H9 (cell line): ENCODE measurements around the gene IRX2. TPM values are rescaled to one million over a fixed set of nuclear protein-coding genes. Genes with fewer than 3 reads are reported as not detected.

Experiments
- DNase-seq: peaks from one replicate; pipeline ENCODE4 v3.0.0-alpha.2; 2017
- H2AFZ ChIP-seq: one replicate; pipeline ENCODE4 v1.6.1; 2013; ENCODE audit warnings: mild to moderate bottlenecking, low read length, control low read depth, moderate library complexity
- H2AK5ac ChIP-seq: 2 replicates; pipeline ENCODE4 v1.6.1; 2013; ENCODE audit warnings: low read length, control low read depth, mixed read lengths; ENCODE audit not compliant: insufficient read length
- H2BK120ac ChIP-seq: one replicate; pipeline ENCODE4 v1.6.1; 2013; ENCODE audit warnings: low read depth, mild to moderate bottlenecking, low read length, control low read depth, inconsistent platforms; ENCODE audit not compliant: poor library complexity, severe bottlenecking
- H2BK12ac ChIP-seq: 2 replicates; pipeline ENCODE4 v1.6.1; 2013; ENCODE audit warnings: low read length, control low read depth, mixed read lengths, low read depth; ENCODE audit not compliant: insufficient read length
- H2BK15ac ChIP-seq: 2 replicates; pipeline ENCODE4 v1.6.1; 2013; ENCODE audit warnings: low read depth, low read length, control low read depth
- H2BK20ac ChIP-seq: one replicate; pipeline ENCODE4 v1.6.1; 2013; ENCODE audit warnings: low read depth, mild to moderate bottlenecking, low read length, control low read depth, inconsistent platforms; ENCODE audit not compliant: poor library complexity, severe bottlenecking
- H2BK5ac ChIP-seq: 2 replicates; pipeline ENCODE4 v1.6.1; 2013; ENCODE audit warnings: low read length, control low read depth, mixed read lengths; ENCODE audit not compliant: insufficient read length
- H3K14ac ChIP-seq: 2 replicates; pipeline ENCODE4 v1.6.1; 2013; ENCODE audit warnings: low read length, control low read depth; ENCODE audit not compliant: insufficient read depth
- H3K18ac ChIP-seq: 2 replicates; pipeline ENCODE4 v1.6.1; 2013; ENCODE audit warnings: low read depth, mild to moderate bottlenecking, mixed read lengths, low read length, control low read depth; ENCODE audit not compliant: insufficient read length
- H3K23ac ChIP-seq: 2 replicates; pipeline ENCODE4 v1.6.1; 2013; ENCODE audit warnings: low read length, control low read depth, mixed read lengths, low read depth; ENCODE audit not compliant: insufficient read length
- H3K23me2 ChIP-seq: 2 replicates; pipeline ENCODE4 v1.6.1; 2013; ENCODE audit warnings: low read depth, mild to moderate bottlenecking, mixed read lengths, low read length, control low read depth; ENCODE audit not compliant: insufficient read length, poor library complexity, severe bottlenecking
- H3K27ac ChIP-seq: 2 replicates; pipeline ENCODE4 v1.5.1; 2013; ENCODE audit warnings: low read length, control low read depth, mixed read lengths, low read depth; ENCODE audit not compliant: insufficient read length
- H3K27me3 ChIP-seq: 2 replicates; pipeline ENCODE4 v1.6.1; 2013; ENCODE audit warnings: low read length, control low read depth, inconsistent platforms; ENCODE audit not compliant: insufficient read depth
- H3K4ac ChIP-seq: 2 replicates; pipeline ENCODE4 v1.6.1; 2013; ENCODE audit warnings: low read depth, mild to moderate bottlenecking, control low read depth, inconsistent platforms, low read length, moderate library complexity
- H3K4me1 ChIP-seq: 2 replicates; pipeline ENCODE4 v1.6.1; 2013; ENCODE audit warnings: low read length, control low read depth, inconsistent platforms; ENCODE audit not compliant: insufficient read depth
- H3K4me2 ChIP-seq: 2 replicates; pipeline ENCODE4 v1.6.1; 2013; ENCODE audit warnings: low read length, control low read depth, mixed read lengths; ENCODE audit not compliant: insufficient read length, insufficient read depth
- H3K56ac ChIP-seq: 2 replicates; pipeline ENCODE4 v1.6.1; 2013; ENCODE audit warnings: low read depth, mild to moderate bottlenecking, mixed read lengths, low read length, control low read depth; ENCODE audit not compliant: insufficient read length
- H3K79me1 ChIP-seq: 2 replicates; pipeline ENCODE4 v1.6.1; 2013; ENCODE audit warnings: low read depth, mild to moderate bottlenecking, moderate library complexity, low read length, control low read depth, inconsistent platforms; ENCODE audit not compliant: insufficient read depth, poor library complexity, severe bottlenecking
- H3K79me2 ChIP-seq: 2 replicates; pipeline ENCODE4 v1.6.1; 2013; ENCODE audit warnings: low read length, control low read depth, inconsistent platforms; ENCODE audit not compliant: insufficient read depth
- H3K9ac ChIP-seq: 2 replicates; pipeline ENCODE4 v1.6.1; 2013; ENCODE audit warnings: low read length, control low read depth, mixed read lengths; ENCODE audit not compliant: insufficient read length; ENCODE audit errors: extremely low read depth
- H3K9me3 ChIP-seq: one replicate; pipeline ENCODE4 v1.6.1; 2013; ENCODE audit warnings: low read depth, low read length, inconsistent platforms; ENCODE audit not compliant: control insufficient read depth
- H3T11ph ChIP-seq: one replicate; pipeline ENCODE4 v1.6.1; 2013; ENCODE audit warnings: mild to moderate bottlenecking, low read length, control low read depth, inconsistent platforms
- H4K20me1 ChIP-seq: one replicate; pipeline ENCODE4 v1.6.1; 2013; ENCODE audit not compliant: control insufficient read depth, insufficient read length, insufficient read depth
- H4K5ac ChIP-seq: 2 replicates; pipeline ENCODE4 v1.6.1; 2013; ENCODE audit warnings: low read depth, mild to moderate bottlenecking, mixed read lengths, low read length, control low read depth; ENCODE audit not compliant: insufficient read length
- H4K8ac ChIP-seq: replicated peaks from 2 replicates; pipeline ENCODE4 v1.6.1; 2013; ENCODE audit warnings: low read length, control low read depth, mixed read lengths, low read depth; ENCODE audit not compliant: insufficient read length
- H4K91ac ChIP-seq: 2 replicates; pipeline ENCODE4 v1.6.1; 2013; ENCODE audit warnings: low read depth, mild to moderate bottlenecking, moderate library complexity, mixed read lengths, low read length, control low read depth; ENCODE audit not compliant: insufficient read length
- H3K27ac Mint-ChIP-seq, 3 experiments: 2 replicates in 2 of 3; 3 replicates in 1 of 3; pipeline ENCODE4 v1.8.0; 2020 to 2021; ENCODE audit warnings: mixed read lengths in 3 of 3, mild to moderate bottlenecking in 1 of 3, moderate library complexity in 1 of 3
- H3K27me3 Mint-ChIP-seq: 2 replicates; pipeline ENCODE4 v1.8.0; 2021; ENCODE audit warnings: low read depth, mild to moderate bottlenecking, moderate library complexity, mixed read lengths
- H3K36me3 Mint-ChIP-seq, 3 experiments: 2 replicates in 2 of 3; 3 replicates in 1 of 3; pipeline ENCODE4 v1.8.0; 2020 to 2021; ENCODE audit warnings: low read depth in 3 of 3, mixed read lengths in 3 of 3; ENCODE audit not compliant: insufficient read depth in 1 of 3
- H3K4me1 Mint-ChIP-seq, 2 experiments: 2 replicates each; pipeline ENCODE4 v1.8.0; 2020; ENCODE audit warnings: mixed read lengths in 2 of 2
- H3K4me3 Mint-ChIP-seq, 2 experiments: 2 replicates in 1 of 2; 3 replicates in 1 of 2; pipeline ENCODE4 v1.8.0; 2020 to 2021; ENCODE audit warnings: mild to moderate bottlenecking in 2 of 2, mixed read lengths in 2 of 2, moderate library complexity in 1 of 2
- H3K9me3 Mint-ChIP-seq, 2 experiments: 2 replicates in 1 of 2; 3 replicates in 1 of 2; pipeline ENCODE4 v1.8.0; 2020; ENCODE audit warnings: mild to moderate bottlenecking in 2 of 2, mixed read lengths in 2 of 2, moderate library complexity in 1 of 2
- WGBS: extraction: QIAGEN DNeasy Blood & Tissue Kit; methylation state at CpG from one replicate; pipeline ENCODE4 v1.1.7; 2013; ENCODE audit warnings: missing lambda C conversion rate, low lambda C conversion rate, mixed read lengths; ENCODE audit not compliant: insufficient read length; ENCODE audit errors: extremely low coverage; 5-methylcytosine and 5-hydroxymethylcytosine counted together
- total RNA-seq: library from RNA; stranded (reverse); gene quantifications from 2 replicates; pipeline ENCODE4 v1.2.1, GENCODE V29; 2021
- TF ChIP-seq, protein P1 (sequence below): fragments of 200-600 bp; sonication (generic); conservative IDR thresholded peaks from 3 replicates; pipeline ENCODE4 v1.8.0; 2021; ENCODE audit warnings: antibody characterized with exemption, mild to moderate bottlenecking

The IRX2 gene
- total RNA-seq, 1 experiment from 2014 or later: 91.6 TPM

DNA sequence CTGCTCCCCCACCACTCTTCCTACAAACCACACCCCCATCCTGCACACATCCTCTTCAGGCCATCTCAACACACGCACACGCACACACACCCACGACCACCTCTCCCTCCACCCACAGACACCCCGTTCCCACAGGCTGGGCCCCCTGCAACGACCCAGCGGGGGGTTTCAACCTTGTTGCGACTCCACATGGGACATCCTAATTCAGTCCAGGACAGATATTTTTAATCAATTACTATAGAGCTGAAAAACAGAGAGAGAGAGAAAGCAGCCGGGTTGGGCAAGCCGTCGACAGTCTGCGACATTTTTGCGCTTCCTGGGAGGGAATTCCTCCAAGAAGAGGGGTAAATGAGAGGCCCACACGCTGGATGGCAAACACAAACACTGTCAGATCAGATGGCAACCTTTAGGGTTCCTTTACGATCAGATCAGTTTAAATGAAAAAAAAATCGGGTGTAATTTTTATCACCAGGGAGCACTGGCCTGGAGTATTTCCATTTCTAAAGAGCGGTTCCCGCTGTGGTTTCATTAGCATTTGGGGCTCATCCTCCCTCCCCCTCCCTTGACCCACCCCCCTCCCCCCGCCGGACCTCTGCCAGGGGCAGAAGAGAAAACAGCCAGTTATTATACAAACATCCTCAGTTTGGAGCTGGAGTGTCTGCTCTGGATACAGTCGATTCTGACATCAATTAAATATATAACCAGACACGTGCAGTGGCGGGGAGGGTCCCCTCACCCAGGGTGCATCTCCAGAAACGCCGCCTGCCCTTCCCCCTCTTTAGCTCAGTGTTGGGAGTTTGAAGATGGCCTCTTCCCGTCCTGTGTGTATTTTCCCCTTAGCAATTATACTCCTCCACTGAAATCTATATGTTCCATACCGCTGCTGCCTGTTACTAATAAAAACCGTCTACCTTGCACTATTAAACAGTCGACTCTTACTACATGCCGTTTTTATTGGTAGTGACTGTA is 2.3 kb upstream of the IRX2 start:
- Histone ChIP-seq H2BK20ac (no peak overlapping the region), H2BK5ac (no peak overlapping the region), H2BK15ac (no peak overlapping the region), H3K14ac (0 out of 2 replicates have a peak overlapping the region, but pooled peaks have one; percentile 71), H4K20me1 (no peaks in the 10 kb centered on the region), H3K9me3 (no peaks in the 10 kb centered on the region), H3K56ac (no peak overlapping the region), H3K79me2 (no peaks in the 10 kb centered on the region; the same call in 1 of the 2 replicates), H3K23ac (no peak overlapping the region), H3K4me1 (peaks cover 4% of the 10 kb centered on the region; the same call in 1 of the 2 replicates), H2AFZ (no peak overlapping the region), H3K27ac (no peak overlapping the region), H3K18ac (no peak overlapping the region), H3K4ac (no peak overlapping the region), H4K91ac (no peak overlapping the region), H3K4me2 (peak overlapping the region; percentile 70), H3K79me1 (no peaks in the 10 kb centered on the region), H3T11ph (no peak overlapping the region), H4K8ac (no peak overlapping the region), H4K5ac (no peak overlapping the region), H3K23me2 (peaks cover 49% of the 10 kb centered on the region), H2BK12ac (no peak overlapping the region), H3K27me3 (peaks cover 34% of the 10 kb centered on the region; the same call in 1 of the 2 replicates), H2BK120ac (no peak overlapping the region), H2AK5ac (no peak overlapping the region), H3K9ac (no peak overlapping the region)
- Mint-ChIP-seq H3K9me3 (peaks cover 5 to 16% of the 10 kb centered on the region in 2 experiments; a peak in 3 of 5 replicates), H3K36me3 (peaks cover 10 to 24% (median 18%) of the 10 kb centered on the region in 3 experiments), H3K27me3 (peaks cover 64% of the 10 kb centered on the region), H3K4me3 (peak overlapping the region; percentile 83 to 85), H3K4me1 (peaks cover 46 to 54% of the 10 kb centered on the region in 2 experiments), H3K27ac (peak overlapping the region in 1 of 3 experiments; percentile 78; a peak in 1 of 7 replicates)
- no peak for DNase-seq
- no CpG with 5 or more reads among the region's 29 CpGs for WGBS
- TF ChIP-seq, protein P1, sequence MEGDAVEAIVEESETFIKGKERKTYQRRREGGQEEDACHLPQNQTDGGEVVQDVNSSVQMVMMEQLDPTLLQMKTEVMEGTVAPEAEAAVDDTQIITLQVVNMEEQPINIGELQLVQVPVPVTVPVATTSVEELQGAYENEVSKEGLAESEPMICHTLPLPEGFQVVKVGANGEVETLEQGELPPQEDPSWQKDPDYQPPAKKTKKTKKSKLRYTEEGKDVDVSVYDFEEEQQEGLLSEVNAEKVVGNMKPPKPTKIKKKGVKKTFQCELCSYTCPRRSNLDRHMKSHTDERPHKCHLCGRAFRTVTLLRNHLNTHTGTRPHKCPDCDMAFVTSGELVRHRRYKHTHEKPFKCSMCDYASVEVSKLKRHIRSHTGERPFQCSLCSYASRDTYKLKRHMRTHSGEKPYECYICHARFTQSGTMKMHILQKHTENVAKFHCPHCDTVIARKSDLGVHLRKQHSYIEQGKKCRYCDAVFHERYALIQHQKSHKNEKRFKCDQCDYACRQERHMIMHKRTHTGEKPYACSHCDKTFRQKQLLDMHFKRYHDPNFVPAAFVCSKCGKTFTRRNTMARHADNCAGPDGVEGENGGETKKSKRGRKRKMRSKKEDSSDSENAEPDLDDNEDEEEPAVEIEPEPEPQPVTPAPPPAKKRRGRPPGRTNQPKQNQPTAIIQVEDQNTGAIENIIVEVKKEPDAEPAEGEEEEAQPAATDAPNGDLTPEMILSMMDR: no peak
